Natural killer cell (primary cell): ENCODE measurements around the gene TMEM88. TPM values are rescaled to one million over a fixed set of nuclear protein-coding genes. Genes with fewer than 3 reads are reported as not detected.

Source experiments
- ATAC-seq, 3 donors: fragments of 150-1000 bp in 2 of 3; fragments of 200-7000 bp in 1 of 3; cut with Tn5 transposase; 1 replicate in 1 of 3; 2 replicates in 2 of 3; pipeline ENCODE4 v1.10.0; 2021; ENCODE audit warnings: mild to moderate bottlenecking in 2 of 3, moderate library complexity in 2 of 3
- DNase-seq, 2 donors: peaks; one replicate each; pipeline versions ENCODE4 v3.0.0 to v3.0.0-alpha.2; 2013 to 2021; ENCODE audit warnings: mixed read lengths in 1 of 2
- H3K27ac ChIP-seq: one replicate; pipeline ENCODE4 v1.5.1; 2013; ENCODE audit warnings: mild to moderate bottlenecking, low read length
- H3K27me3 ChIP-seq: one replicate; pipeline ENCODE4 v1.6.1; 2013; ENCODE audit warnings: low read length; ENCODE audit not compliant: control insufficient read depth, insufficient read depth
- H3K36me3 ChIP-seq: one replicate; pipeline ENCODE4 v1.6.1; 2013; ENCODE audit warnings: low read length; ENCODE audit not compliant: control insufficient read depth, insufficient read depth
- H3K4me1 ChIP-seq: one replicate; pipeline ENCODE4 v1.6.1; 2013; ENCODE audit warnings: low read length; ENCODE audit not compliant: control insufficient read depth, insufficient read depth
- H3K4me3 ChIP-seq: one replicate; pipeline ENCODE4 v1.5.1; 2013; ENCODE audit warnings: low read length
- H3K9me3 ChIP-seq: one replicate; pipeline ENCODE4 v1.6.1; 2013; ENCODE audit warnings: low read length; ENCODE audit not compliant: control insufficient read depth, insufficient read depth
- H3K27ac Mint-ChIP-seq, 2 donors: one replicate each; pipeline ENCODE4 v1.8.0; 2022; ENCODE audit warnings: mild to moderate bottlenecking in 2 of 2, mixed read lengths in 2 of 2, moderate library complexity in 1 of 2
- H3K27me3 Mint-ChIP-seq, 2 donors: one replicate each; pipeline ENCODE4 v1.8.0; 2022; ENCODE audit warnings: low read depth in 2 of 2, mixed read lengths in 2 of 2
- H3K36me3 Mint-ChIP-seq: one replicate; pipeline ENCODE4 v1.8.0; 2022; ENCODE audit warnings: mixed read lengths
- H3K4me1 Mint-ChIP-seq, 2 donors: one replicate each; pipeline ENCODE4 v1.8.0; 2022; ENCODE audit warnings: mixed read lengths in 2 of 2
- H3K4me3 Mint-ChIP-seq: one replicate; pipeline ENCODE4 v1.8.0; 2022; ENCODE audit warnings: mild to moderate bottlenecking, moderate library complexity, mixed read lengths
- H3K9me3 Mint-ChIP-seq, 2 donors: one replicate each; pipeline ENCODE4 v1.8.0; 2022; ENCODE audit warnings: mixed read lengths in 2 of 2
- CTCF ChIP-seq: fragments of 200-600 bp; IDR thresholded peaks from one replicate; pipeline ENCODE4 v1.8.0; 2022; ENCODE audit warnings: antibody characterized with exemption
- WGBS: methylation state at CpG from one replicate; pipeline ENCODE4 v1.1.7; 2013; ENCODE audit warnings: missing lambda C conversion rate; ENCODE audit not compliant: insufficient coverage; 5-methylcytosine and 5-hydroxymethylcytosine counted together
- intact Hi-C: fragments of 100-400 bp; cut with micrococcal nuclease; formaldehyde crosslinking; loops from one replicate; pipeline ENCODE4 v1.14.2; 2022
- total RNA-seq, 4 donors: library from RNA; stranded (reverse); fragments of 120-200 nt in 1 of 4; gene quantifications; one replicate each; pipeline versions ENCODE4 v1.2.3 to v1.2.4, GENCODE V29; 2013 to 2022

TMEM88 gene
- 10 to 100 TPM; 12.7 to 45.5 (median 27.6) TPM for total RNA-seq
- 0.79 TPM for total RNA-seq (2013)

GRCh38 chr17:7854851-7855659 lies at the start of gene TMEM88:
TSS of gene TMEM88 (plus strand) at chr17:7855066. CDS start at chr17:7855075, 9 bp downstream.
- peak; percentile 33 to 45 for DNase-seq
- Histone ChIP-seq H3K36me3 (peaks cover 2% of the 10 kb centered on the region), H3K27me3 (no peaks in the 10 kb centered on the region), H3K27ac (no peak within 1 kb of the TSS), H3K4me1 (peaks cover 48% of the 10 kb centered on the region), H3K4me3 (no peak within 1 kb of the TSS), H3K9me3 (no peaks in the 10 kb centered on the region)
- Mint-ChIP-seq H3K27me3 (no peaks in the 10 kb centered on the region), H3K9me3 (no peaks in the 10 kb centered on the region), H3K4me3 (peak within 1 kb of the TSS; percentile 77), H3K27ac (peak within 1 kb of the TSS; percentile 36 to 79), H3K4me1 (peaks cover 12 to 17% of the 10 kb centered on the region in 2 donors), H3K36me3 (no peaks in the 10 kb centered on the region)
- WGBS = 92% methylated on average over 55 of the region's 57 CpGs
- intact Hi-C loops = loop anchor here (5.0 to 10.0 kb wide), 2 partner anchors 110 to 168 kb away; partner anchors contain the start of genes TP53 and WRAP53
- TF ChIP-seq CTCF = no peak
- no peak for ATAC-seq

- no peak for TF ChIP-seq CTCF
- Mint-ChIP-seq H3K36me3 (no peaks in the 10 kb centered on the region), H3K4me1 (no peaks in the 10 kb centered on the region), H3K27me3 (peaks cover 9 to 12% of the 10 kb centered on the region in 2 donors), H3K9me3 (no peaks in the 10 kb centered on the region), H3K27ac (no peak overlapping the region), H3K4me3 (no peak overlapping the region)
- no peak overlapping the region for H3K4me3 ChIP-seq
- H3K27me3 ChIP-seq = no peaks in the 10 kb centered on the region
- 57% methylated on average over 3 of the region's 6 CpGs for WGBS
- H3K36me3 ChIP-seq = no peaks in the 10 kb centered on the region
- DNase-seq (no peak), ATAC-seq (no peak)
- intact Hi-C loops = no loop called here
- no peak overlapping the region for H3K27ac ChIP-seq
- no peaks in the 10 kb centered on the region for H3K4me1 ChIP-seq
- H3K9me3 ChIP-seq = no peaks in the 10 kb centered on the region
These were observed 48.3 kb upstream of the TMEM88 start for GRCh38 chr17:7806587-7806986.

GRCh38 chr17:7807206-7807605 lies 47.7 kb upstream of the TMEM88 start:
- H3K36me3 ChIP-seq = no peaks in the 10 kb centered on the region
- H3K27me3 ChIP-seq = no peaks in the 10 kb centered on the region
- H3K9me3 ChIP-seq = no peaks in the 10 kb centered on the region
- intact Hi-C loops = no loop called here
- H3K36me3 Mint-ChIP-seq = no peaks in the 10 kb centered on the region
- no peak overlapping the region for H3K27ac ChIP-seq
- no peaks in the 10 kb centered on the region for H3K4me1 ChIP-seq
- DNase-seq (no peak), ATAC-seq (no peak)
- H3K4me3 Mint-ChIP-seq = no peak overlapping the region
- 95% methylated on average over 21 of the region's 21 CpGs for WGBS
- no peak overlapping the region for H3K27ac Mint-ChIP-seq
- TF ChIP-seq CTCF = no peak
- H3K4me1 Mint-ChIP-seq = no peaks in the 10 kb centered on the region
- H3K4me3 ChIP-seq = no peak overlapping the region
- H3K27me3 Mint-ChIP-seq = peaks cover 9 to 12% of the 10 kb centered on the region in 2 donors
- no peaks in the 10 kb centered on the region for H3K9me3 Mint-ChIP-seq
